HCT116 (cell line): ENCODE data around the gene MINDY4. TPM values are rescaled to one million over a fixed set of nuclear protein-coding genes. Genes with fewer than 3 reads are reported as not detected.

Experiments used
- ATAC-seq: fragments of 200-7000 bp; cut with Tn5 transposase; 2 replicates; pipeline ENCODE4 v1.9.1; 2020; ENCODE audit warnings: mild to moderate bottlenecking, moderate library complexity
- BruUV-seq: library from RNA; stranded (reverse); fragments of 400-500 nt; replicated peaks from 2 replicates; lab custom pipeline; 2021; lab: Mats Ljungman, UMichigan
- CTCF ChIA-PET: fragments of 300-600 bp; sonication (Branson Sonifier 250); formaldehyde crosslinking; loops from one replicate; lab custom pipeline; 2021; ENCODE audit warnings: antibody characterized with exemption; lab: Charles Lee
- POLR2A ChIA-PET: fragments of 300-600, 350-600 bp; sonication (Branson Sonifier 250); formaldehyde crosslinking; loops from one replicate; lab custom pipeline; 2021; ENCODE audit warnings: antibody characterized with exemption; lab: Charles Lee
- RAD21 ChIA-PET, 2 experiments: fragments of 300-600 bp; sonication (Branson Sonifier 250); formaldehyde crosslinking; loops; one replicate each; lab custom pipeline; 2023; ENCODE audit warnings: low total read pairs in 2 of 2; ENCODE audit not compliant: uncharacterized antibody in 2 of 2, unreplicated experiment in 2 of 2, low non-redundant PET in 1 of 2; lab: Charles Lee
- DNase-seq: peaks from one replicate; pipeline ENCODE4 v3.0.0-alpha.2; 2010; ENCODE audit warnings: low read depth, low spot score
- H2AFZ ChIP-seq: fragments of 200-600 bp; shearing (Covaris generic), sonication (generic); 2 replicates; pipeline ENCODE4 v1.6.1; 2017; ENCODE audit warnings: low read depth, mixed run types, mixed read lengths, antibody characterized with exemption, low read length; ENCODE audit not compliant: poor library complexity, severe bottlenecking
- H3K27ac ChIP-seq: 2 replicates; pipeline ENCODE4 v1.5.1; 2012; ENCODE audit warnings: low read depth, low read length
- H3K27me3 ChIP-seq: fragments of 200-600 bp; sonication (generic); 2 replicates; pipeline ENCODE4 v1.6.1; 2016; ENCODE audit warnings: mixed run types, low read length, mixed read lengths; ENCODE audit not compliant: insufficient read depth
- H3K36me3 ChIP-seq, 2 experiments: fragments of 200-500 bp in 1 of 2; fragments of 200-600 bp in 1 of 2; sonication (Bioruptor generic) in 1 of 2; sonication (generic) in 1 of 2; 2 replicates each; pipeline versions ENCODE4 v1.5.1 to v1.6.1; 2014 to 2016; ENCODE audit warnings: low read length in 2 of 2, inconsistent platforms in 1 of 2, mixed read lengths in 1 of 2, mixed run types in 1 of 2; ENCODE audit not compliant: insufficient read depth in 2 of 2, control insufficient read depth in 1 of 2
- H3K4me1 ChIP-seq, 2 experiments: fragments of 200-600 bp in 1 of 2; sonication (generic) in 1 of 2; 2 replicates each; pipeline versions ENCODE4 v1.5.1 to v1.6.1; 2012 to 2017; ENCODE audit warnings: low read length in 2 of 2, inconsistent platforms in 1 of 2, mild to moderate bottlenecking in 1 of 2, mixed read lengths in 1 of 2, mixed run types in 1 of 2, moderate library complexity in 1 of 2; ENCODE audit not compliant: insufficient read depth in 2 of 2, control insufficient read depth in 1 of 2
- H3K4me2 ChIP-seq: fragments of 200-600 bp; sonication (generic); 2 replicates; pipeline ENCODE4 v1.6.1; 2017; ENCODE audit warnings: mixed run types, low read length, mixed read lengths
- H3K4me3 ChIP-seq, 2 experiments: fragments of 200-600 bp in 1 of 2; sonication (generic) in 1 of 2; replicated peaks in 1 of 2; 2 replicates each; pipeline ENCODE4 v1.5.1; 2011 to 2016; ENCODE audit warnings: low read length in 2 of 2, control low read depth in 1 of 2, low read depth in 1 of 2, mild to moderate bottlenecking in 1 of 2, mixed read lengths in 1 of 2, mixed run types in 1 of 2
- H3K79me2 ChIP-seq: fragments of 200-600 bp; sonication (generic); 2 replicates; pipeline ENCODE4 v1.6.1; 2017; ENCODE audit warnings: mild to moderate bottlenecking, mixed run types, low read length, moderate library complexity, mixed read lengths; ENCODE audit not compliant: insufficient read depth
- H3K9ac ChIP-seq: fragments of 200-600 bp; sonication (generic); 2 replicates; pipeline ENCODE4 v1.6.1; 2016; ENCODE audit warnings: low read length, mixed read lengths
- H3K9me2 ChIP-seq: fragments of 200-600 bp; sonication (generic), shearing (Covaris generic); 2 replicates; pipeline ENCODE4 v1.6.1; 2017; ENCODE audit warnings: mixed run types, mild to moderate bottlenecking, moderate library complexity; ENCODE audit not compliant: insufficient read depth
- H3K9me3 ChIP-seq, 2 experiments: fragments of 200-500 bp in 1 of 2; fragments of 200-600 bp in 1 of 2; sonication (Bioruptor generic) in 1 of 2; sonication (generic) in 1 of 2; 2 replicates each; pipeline ENCODE4 v1.6.1; 2014 to 2017; ENCODE audit warnings: low read length in 2 of 2, mixed read lengths in 2 of 2, inconsistent platforms in 1 of 2, low read depth in 1 of 2, mild to moderate bottlenecking in 1 of 2, mixed run types in 1 of 2, moderate library complexity in 1 of 2; ENCODE audit not compliant: control insufficient read depth in 1 of 2, insufficient read depth in 1 of 2
- H4K20me1 ChIP-seq: fragments of 200-600 bp; sonication (generic), shearing (Covaris generic); 2 replicates; pipeline ENCODE4 v1.6.1; 2017; ENCODE audit warnings: mixed run types, mild to moderate bottlenecking, moderate library complexity; ENCODE audit not compliant: insufficient read depth
- CEBPB ChIP-seq: IDR thresholded peaks from 2 replicates; pipeline ENCODE4 v1.6.1; 2012; ENCODE audit warnings: low read depth
- CTCF ChIP-seq, 3 experiments: fragments of 200-600 bp in 1 of 3; sonication (generic) in 1 of 3; IDR thresholded peaks in 2 of 3; conservative IDR thresholded peaks in 1 of 3; 2 replicates each; pipeline ENCODE4 v1.5.1; 2012 to 2017; ENCODE audit warnings: low read depth in 2 of 3, low read length in 2 of 3, antibody characterized with exemption in 1 of 3, borderline replicate concordance in 1 of 3, control low read depth in 1 of 3, mild to moderate bottlenecking in 1 of 3, mixed read lengths in 1 of 3, mixed run types in 1 of 3, moderate library complexity in 1 of 3; ENCODE audit not compliant: insufficient read depth in 1 of 3
- EGR1 ChIP-seq: IDR thresholded peaks from 2 replicates; pipeline ENCODE4 v1.6.1; 2012; ENCODE audit warnings: low read depth
- ELF1 ChIP-seq: IDR thresholded peaks from 2 replicates; pipeline ENCODE4 v1.6.1; 2012; ENCODE audit warnings: low read depth, borderline replicate concordance
- EZH2 ChIP-seq: fragments of 200-600 bp; sonication (generic); IDR thresholded peaks from 2 replicates; pipeline ENCODE4 v1.6.1; 2017; ENCODE audit warnings: antibody characterized with exemption, mixed run types
- EZH2phosphoT487 ChIP-seq: fragments of 200-600 bp; IDR thresholded peaks from 2 replicates; pipeline ENCODE4 v1.6.1; 2018; ENCODE audit warnings: antibody characterized with exemption, borderline replicate concordance
- FOSL1 ChIP-seq: IDR thresholded peaks from 2 replicates; pipeline ENCODE4 v1.6.1; 2012; ENCODE audit warnings: low read depth
- MAX ChIP-seq: IDR thresholded peaks from 2 replicates; pipeline ENCODE4 v1.6.1; 2012
- POLR2A ChIP-seq: IDR thresholded peaks from 2 replicates; pipeline ENCODE4 v1.7.0; 2011; ENCODE audit warnings: borderline replicate concordance; ENCODE audit not compliant: insufficient read depth, insufficient read length; ENCODE audit errors: extremely low read depth
- POLR2AphosphoS5 ChIP-seq: IDR thresholded peaks from 2 replicates; pipeline ENCODE4 v1.6.1; 2011; ENCODE audit warnings: mild to moderate bottlenecking, low read depth, low read length, moderate library complexity
- RAD21 ChIP-seq: IDR thresholded peaks from 2 replicates; pipeline ENCODE4 v1.6.1; 2012; ENCODE audit warnings: low read depth, mild to moderate bottlenecking
- SP1 ChIP-seq: IDR thresholded peaks from 2 replicates; pipeline ENCODE4 v1.6.1; 2012; ENCODE audit warnings: low read depth
- SRF ChIP-seq: IDR thresholded peaks from 2 replicates; pipeline ENCODE4 v1.6.1; 2012; ENCODE audit warnings: low read depth
- TCF7L2 ChIP-seq: IDR thresholded peaks from 2 replicates; pipeline ENCODE4 v1.7.0; 2011; ENCODE audit warnings: borderline replicate concordance, inconsistent platforms; ENCODE audit not compliant: insufficient read depth, insufficient read length; ENCODE audit errors: extremely low read depth
- YY1 ChIP-seq: IDR thresholded peaks from 2 replicates; pipeline ENCODE4 v1.6.1; 2011; ENCODE audit warnings: low read length, low read depth, moderate library complexity, mild to moderate bottlenecking; ENCODE audit not compliant: insufficient replicate concordance; ENCODE audit errors: extremely low read depth
- ZFX ChIP-seq: fragments of 450-650 bp; IDR thresholded peaks from 2 replicates; pipeline ENCODE4 v1.6.1; 2017
- intact Hi-C: fragments of 100-400 bp; cut with micrococcal nuclease; formaldehyde crosslinking; loops from 2 replicates; pipeline ENCODE4 v1.10.0; 2022
- total RNA-seq: library from RNA; stranded (reverse); gene quantifications from one replicate; pipeline ENCODE4 v1.2.1, GENCODE V29; 2021; ENCODE audit not compliant: unreplicated experiment
- TF ChIP-seq, protein P1 (sequence below): IDR thresholded peaks from 2 replicates; pipeline ENCODE4 v1.6.1; 2012; ENCODE audit warnings: low read depth
- TF ChIP-seq, protein P2 (sequence below): IDR thresholded peaks from 2 replicates; pipeline ENCODE4 v1.6.1; 2012

Gene MINDY4
- total RNA-seq, 1 experiment from 2014 or later: 6.1 TPM

GRCh38 chr7:30750010-30750409 is 21.2 kb upstream of the MINDY4 start:
- RAD21 ChIA-PET: no interaction called here
- Histone ChIP-seq H3K4me3 (no peak overlapping the region), H3K4me2 (no peak overlapping the region), H3K79me2 (no peaks in the 10 kb centered on the region)
- TF ChIP-seq YY1: no peak
- no peak for TF ChIP-seq ZFX
- TF ChIP-seq POLR2A: no peak
- no peak for TF ChIP-seq POLR2AphosphoS5
- TF ChIP-seq TCF7L2: no peak
- TF ChIP-seq, protein P1, sequence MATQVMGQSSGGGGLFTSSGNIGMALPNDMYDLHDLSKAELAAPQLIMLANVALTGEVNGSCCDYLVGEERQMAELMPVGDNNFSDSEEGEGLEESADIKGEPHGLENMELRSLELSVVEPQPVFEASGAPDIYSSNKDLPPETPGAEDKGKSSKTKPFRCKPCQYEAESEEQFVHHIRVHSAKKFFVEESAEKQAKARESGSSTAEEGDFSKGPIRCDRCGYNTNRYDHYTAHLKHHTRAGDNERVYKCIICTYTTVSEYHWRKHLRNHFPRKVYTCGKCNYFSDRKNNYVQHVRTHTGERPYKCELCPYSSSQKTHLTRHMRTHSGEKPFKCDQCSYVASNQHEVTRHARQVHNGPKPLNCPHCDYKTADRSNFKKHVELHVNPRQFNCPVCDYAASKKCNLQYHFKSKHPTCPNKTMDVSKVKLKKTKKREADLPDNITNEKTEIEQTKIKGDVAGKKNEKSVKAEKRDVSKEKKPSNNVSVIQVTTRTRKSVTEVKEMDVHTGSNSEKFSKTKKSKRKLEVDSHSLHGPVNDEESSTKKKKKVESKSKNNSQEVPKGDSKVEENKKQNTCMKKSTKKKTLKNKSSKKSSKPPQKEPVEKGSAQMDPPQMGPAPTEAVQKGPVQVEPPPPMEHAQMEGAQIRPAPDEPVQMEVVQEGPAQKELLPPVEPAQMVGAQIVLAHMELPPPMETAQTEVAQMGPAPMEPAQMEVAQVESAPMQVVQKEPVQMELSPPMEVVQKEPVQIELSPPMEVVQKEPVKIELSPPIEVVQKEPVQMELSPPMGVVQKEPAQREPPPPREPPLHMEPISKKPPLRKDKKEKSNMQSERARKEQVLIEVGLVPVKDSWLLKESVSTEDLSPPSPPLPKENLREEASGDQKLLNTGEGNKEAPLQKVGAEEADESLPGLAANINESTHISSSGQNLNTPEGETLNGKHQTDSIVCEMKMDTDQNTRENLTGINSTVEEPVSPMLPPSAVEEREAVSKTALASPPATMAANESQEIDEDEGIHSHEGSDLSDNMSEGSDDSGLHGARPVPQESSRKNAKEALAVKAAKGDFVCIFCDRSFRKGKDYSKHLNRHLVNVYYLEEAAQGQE: no peak
- TF ChIP-seq CTCF (IDR thresholded peaks at IDR 0.05 in 2 of 3, conservative IDR thresholded peaks at IDR 0.05 in 1 of 3; ENCODE audit: borderline replicate concordance in 1 of 3, insufficient read depth in 1 of 3, low read depth in 2 of 3, low read length in 2 of 3): no peak
- TF ChIP-seq EGR1: no peak
- TF ChIP-seq SRF: no peak
- TF ChIP-seq ELF1: no peak
- TF ChIP-seq, protein P2, sequence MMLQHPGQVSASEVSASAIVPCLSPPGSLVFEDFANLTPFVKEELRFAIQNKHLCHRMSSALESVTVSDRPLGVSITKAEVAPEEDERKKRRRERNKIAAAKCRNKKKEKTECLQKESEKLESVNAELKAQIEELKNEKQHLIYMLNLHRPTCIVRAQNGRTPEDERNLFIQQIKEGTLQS: no peak
- TF ChIP-seq EZH2phosphoT487: no peak
- TF ChIP-seq FOSL1: no peak
- no peak for TF ChIP-seq CEBPB
- no peak for TF ChIP-seq EZH2
- TF ChIP-seq SP1: no peak
- TF ChIP-seq MAX: no peak
- no peak for TF ChIP-seq RAD21
- TF ChIP-seq, all 23 proteins: peak for 0
- ChIA-PET CTCF (no interaction called here), POLR2A (no interaction called here)
- Histone ChIP-seq H3K9ac (no peak overlapping the region), H3K9me3 (no peaks in the 10 kb centered on the region), H3K27ac (no peak overlapping the region), H3K9me2 (no peaks in the 10 kb centered on the region), H3K4me1 (no peaks in the 10 kb centered on the region), H2AFZ (no peak overlapping the region), H3K36me3 (no peaks in the 10 kb centered on the region), H3K27me3 (no peaks in the 10 kb centered on the region), H4K20me1 (no peaks in the 10 kb centered on the region)
- intact Hi-C loops: no loop called here
- DNase-seq (no peak), ATAC-seq (no peak)
- BruUV-seq: no TSS peak
